SU-DHL-6 (cell line): Measurements from ENCODE around the gene MRPL14.

Source experiments
- EZH2phosphoT487 ChIP-seq: fragments of 200-600 bp; sonication (generic), shearing (Covaris generic); conservative IDR thresholded peaks from 2 replicates; pipeline ENCODE4 v1.6.1; 2018; ENCODE audit warnings: mild to moderate bottlenecking, antibody characterized with exemption, low read length, moderate library complexity, mixed read lengths
- TF ChIP-seq, protein P1 (sequence below): fragments of 200-600 bp; sonication (generic); IDR thresholded peaks from one replicate; pipeline ENCODE4 v1.5.1; 2017; ENCODE audit warnings: antibody characterized with exemption, mild to moderate bottlenecking, low read length, moderate library complexity; ENCODE audit not compliant: insufficient read depth, poor library complexity, severe bottlenecking

DNA sequence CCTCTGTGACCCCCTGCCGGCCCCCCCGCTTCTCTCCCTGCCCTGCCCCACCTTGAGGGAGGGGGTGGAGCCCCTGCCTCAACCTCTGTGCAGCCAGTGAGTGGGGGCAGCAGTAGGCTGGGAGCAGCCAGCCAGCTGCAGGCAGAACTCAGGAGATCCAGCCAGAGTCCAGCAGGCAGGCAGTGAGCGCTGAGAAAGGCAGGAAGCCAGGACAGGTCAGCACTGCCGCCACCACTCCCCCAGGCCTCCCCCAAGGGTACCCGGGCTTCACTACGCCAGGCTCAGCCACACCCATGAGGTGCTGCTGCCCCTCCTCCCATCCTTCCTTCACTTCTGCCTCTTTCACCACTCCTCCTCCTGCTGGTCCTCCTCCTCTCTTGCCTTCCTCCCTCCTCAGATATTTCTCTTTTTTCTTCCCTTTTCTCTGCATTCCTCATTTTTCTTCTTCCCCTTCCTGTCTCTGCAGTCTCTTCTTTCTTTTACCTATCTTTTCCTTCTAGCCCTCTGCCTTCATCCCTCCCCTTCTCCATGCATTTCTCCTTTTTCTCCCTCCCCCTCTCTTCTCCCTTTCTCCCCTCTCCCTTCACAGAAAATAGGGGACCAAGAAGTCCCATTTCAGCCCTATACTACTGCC, 11.6 kb upstream of the MRPL14 start:
- TF ChIP-seq, protein P1, sequence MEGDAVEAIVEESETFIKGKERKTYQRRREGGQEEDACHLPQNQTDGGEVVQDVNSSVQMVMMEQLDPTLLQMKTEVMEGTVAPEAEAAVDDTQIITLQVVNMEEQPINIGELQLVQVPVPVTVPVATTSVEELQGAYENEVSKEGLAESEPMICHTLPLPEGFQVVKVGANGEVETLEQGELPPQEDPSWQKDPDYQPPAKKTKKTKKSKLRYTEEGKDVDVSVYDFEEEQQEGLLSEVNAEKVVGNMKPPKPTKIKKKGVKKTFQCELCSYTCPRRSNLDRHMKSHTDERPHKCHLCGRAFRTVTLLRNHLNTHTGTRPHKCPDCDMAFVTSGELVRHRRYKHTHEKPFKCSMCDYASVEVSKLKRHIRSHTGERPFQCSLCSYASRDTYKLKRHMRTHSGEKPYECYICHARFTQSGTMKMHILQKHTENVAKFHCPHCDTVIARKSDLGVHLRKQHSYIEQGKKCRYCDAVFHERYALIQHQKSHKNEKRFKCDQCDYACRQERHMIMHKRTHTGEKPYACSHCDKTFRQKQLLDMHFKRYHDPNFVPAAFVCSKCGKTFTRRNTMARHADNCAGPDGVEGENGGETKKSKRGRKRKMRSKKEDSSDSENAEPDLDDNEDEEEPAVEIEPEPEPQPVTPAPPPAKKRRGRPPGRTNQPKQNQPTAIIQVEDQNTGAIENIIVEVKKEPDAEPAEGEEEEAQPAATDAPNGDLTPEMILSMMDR = no peak
- no peak for TF ChIP-seq EZH2phosphoT487
